Suppressor macrophage (primary cell): ENCODE data around the gene ACSS2.

ENCODE experiments used
- DNase-seq, 4 experiments: peaks; one replicate each; pipeline ENCODE4 v3.0.0-alpha.2; 2020 to 2022

Gene ACSS2

GRCh38 chr20:34949120-34949519 lies 72.7 kb downstream of the ACSS2 start:
- DNase-seq, result no peak

GRCh38 chr20:34951252-34951651 lies 74.8 kb downstream of the ACSS2 start:
- DNase-seq, result no peak

- DNase-seq, result no peak
Measured at GRCh38 chr20:34951652-34952051, 75.2 kb downstream of the ACSS2 start.

- DNase-seq, result no peak
Measured at GRCh38 chr20:34952671-34953070, 76.3 kb downstream of the ACSS2 start.

GRCh38 chr20:34953960-34954359 lies 77.5 kb downstream of the ACSS2 start:
- no peak for DNase-seq

GRCh38 chr20:34954904-34955230 lies 78.5 kb downstream of the ACSS2 start:
- peak; percentile 49 to 65 (median 61) for DNase-seq

- peak; percentile 96 to 98 (median 98) for DNase-seq
Measured at GRCh38 chr20:34955231-34956040, 79.0 kb downstream of the ACSS2 start, which contains the start of the genes GSS and MYH7B. GSS (minus strand) TSS chr20:34955806; CDS start chr20:34951852, 3,954 bp downstream. MYH7B (plus strand) TSS chr20:34955868; CDS start chr20:34978006, 22,138 bp downstream.

GRCh38 chr20:34956041-34956458 lies 79.6 kb downstream of the ACSS2 start:
- no peak for DNase-seq

GRCh38 chr20:34956751-34957472 lies 80.5 kb downstream of the ACSS2 start:
- no peak for DNase-seq

- no peak for DNase-seq
Measured at GRCh38 chr20:34964486-34964885, 88.1 kb downstream of the ACSS2 start.

- DNase-seq, result no peak
Measured at GRCh38 chr20:34965051-34965450, 88.6 kb downstream of the ACSS2 start.

GRCh38 chr20:34967421-34967820 lies 91.0 kb downstream of the ACSS2 start:
- DNase-seq, result no peak

- DNase-seq, result no peak
Measured at GRCh38 chr20:34968042-34968775, 91.8 kb downstream of the ACSS2 start.

GRCh38 chr20:34970193-34970840 lies 93.9 kb downstream of the ACSS2 start:
- no peak for DNase-seq

- no peak for DNase-seq
Measured at GRCh38 chr20:34970846-34971560, 94.6 kb downstream of the ACSS2 start.

GRCh38 chr20:34971561-34972235 lies 95.3 kb downstream of the ACSS2 start:
- no peak for DNase-seq

GRCh38 chr20:34974246-34974645 lies 97.8 kb downstream of the ACSS2 start:
- DNase-seq, result no peak

- DNase-seq, result no peak
Measured at GRCh38 chr20:34976286-34976685, 99.9 kb downstream of the ACSS2 start.
